Gastrocnemius medialis (tissue), 4 donors: ENCODE measurements around the gene APOD. TPM values are rescaled to one million over a fixed set of nuclear protein-coding genes. Genes with fewer than 3 reads are reported as not detected.

Experiments used
- ATAC-seq, 2 donors: fragments of 150-250 bp; one replicate each; pipeline ENCODE4 v1.9.1; 2016
- DNase-seq, 2 donors: peaks; one replicate each; pipeline ENCODE4 v3.0.0-alpha.2; 2019
- H3K27ac ChIP-seq, 4 donors: fragments of 200-600 bp; sonication (generic); 1 replicate in 1 of 4; 2 replicates in 3 of 4; pipeline ENCODE4 v1.5.1; 2016 to 2018; ENCODE audit warnings: mild to moderate bottlenecking in 2 of 4, moderate library complexity in 1 of 4
- H3K27me3 ChIP-seq, 3 donors: fragments of 200-600 bp; sonication (generic) in 2 of 3; 1 replicate in 1 of 3; 2 replicates in 2 of 3; pipeline versions ENCODE4 v1.5.1 to v1.6.0; 2016 to 2019; ENCODE audit warnings: mild to moderate bottlenecking in 1 of 3, moderate library complexity in 1 of 3
- H3K36me3 ChIP-seq, 2 donors: fragments of 200-600 bp; sonication (generic) in 1 of 2; one replicate each; pipeline ENCODE4 v1.5.1; 2017 to 2018
- H3K4me1 ChIP-seq, 2 donors: fragments of 200-600 bp; sonication (generic) in 1 of 2; one replicate each; pipeline ENCODE4 v1.5.1; 2016 to 2017; ENCODE audit warnings: mild to moderate bottlenecking in 2 of 2
- H3K4me3 ChIP-seq, 4 donors: fragments of 200-600 bp; sonication (generic) in 3 of 4; 1 replicate in 1 of 4; 2 replicates in 3 of 4; pipeline ENCODE4 v1.5.1; 2016 to 2019; ENCODE audit warnings: mild to moderate bottlenecking in 2 of 4
- H3K9me3 ChIP-seq, 3 donors: fragments of 200-600 bp; sonication (generic) in 2 of 3; 1 replicate in 1 of 3; 2 replicates in 2 of 3; pipeline ENCODE4 v1.5.1; 2016 to 2019
- CTCF ChIP-seq, 5 experiments: fragments of 450-650 bp in 3 of 5; fragments of 200-600 bp in 2 of 5; sonication (generic) in 2 of 5; IDR thresholded peaks in 4 of 5; conservative IDR thresholded peaks in 1 of 5; 1 replicate in 4 of 5; 2 replicates in 1 of 5; pipeline ENCODE4 v1.5.1; 2016 to 2019; ENCODE audit warnings: antibody characterized with exemption in 5 of 5, mild to moderate bottlenecking in 3 of 5, moderate library complexity in 3 of 5
- POLR2A ChIP-seq, 2 donors: fragments of 450-650 bp; IDR thresholded peaks; one replicate each; pipeline ENCODE4 v1.6.1; 2017; ENCODE audit warnings: antibody characterized with exemption in 2 of 2, mild to moderate bottlenecking in 2 of 2, moderate library complexity in 2 of 2
- in situ Hi-C, 4 donors: fragments of 200-750 bp; cut with MboI; loops; one replicate each; pipeline versions ENCODE4 v1.15.0 to v1.8.0; 2017; ENCODE audit warnings: low sequenced_read_pairs in 4 of 4
- intact Hi-C: fragments of 100-400 bp; cut with DNase I; formaldehyde crosslinking; loops from one replicate; pipeline ENCODE4 v1.15.1; 2023; ENCODE audit warnings: low total_unique reads
- total RNA-seq, 4 donors: library from RNA; depleted of rRNA; stranded (reverse); fragments of >200 nt; gene quantifications; one replicate each; pipeline versions ENCODE4 v1.1.0 to v1.2.3, GENCODE V29; 2016

The APOD gene
- total RNA-seq, 4 donors from 2014 or later: 602 to 801 (median 626) TPM

GRCh38 chr3:195550723-195551122 lies 33.0 kb downstream of the APOD start:
- in situ Hi-C loops (loop anchor here in 1 of 4 donors (25.0 kb wide), 1 partner anchor 287 kb away; no protein-coding TSS in a partner anchor), intact Hi-C loops (no loop called here)
- no peak overlapping the region for H3K27ac ChIP-seq
- ATAC-seq (no peak), DNase-seq (no peak)
- H3K27me3 ChIP-seq: no peaks in the 10 kb centered on the region
- TF ChIP-seq POLR2A (IDR thresholded peaks at IDR 0.05) (no peak), CTCF (IDR thresholded peaks at IDR 0.05 in 4 of 5, conservative IDR thresholded peaks at IDR 0.05 in 1 of 5) (no peak)
- no peaks in the 10 kb centered on the region for H3K36me3 ChIP-seq
- H3K4me1 ChIP-seq: peaks cover 19 to 23% of the 10 kb centered on the region in 2 donors
- H3K4me3 ChIP-seq: no peak overlapping the region
- no peaks in the 10 kb centered on the region for H3K9me3 ChIP-seq

- intact Hi-C loops (no loop called here), in situ Hi-C loops (loop anchor here in 2 of 4 donors (25.0 kb wide), 2 partner anchors 287 to 863 kb away; partner anchors contain the start of gene FAM43A (in 2 of the 2))
- Histone ChIP-seq H3K4me3 (no peak overlapping the region), H3K36me3 (no peaks in the 10 kb centered on the region), H3K27me3 (no peaks in the 10 kb centered on the region), H3K4me1 (peaks cover 19 to 25% of the 10 kb centered on the region in 2 donors), H3K27ac (no peak overlapping the region), H3K9me3 (no peaks in the 10 kb centered on the region)
- TF ChIP-seq CTCF (IDR thresholded peaks at IDR 0.05 in 4 of 5, conservative IDR thresholded peaks at IDR 0.05 in 1 of 5) (no peak), POLR2A (IDR thresholded peaks at IDR 0.05) (no peak)
- ATAC-seq: no peak
- no peak for DNase-seq
These were observed 33.7 kb downstream of the APOD start for GRCh38 chr3:195549931-195550519.

GRCh38 chr3:195548987-195549386 lies 34.8 kb downstream of the APOD start:
- Histone ChIP-seq H3K4me3 (no peak overlapping the region), H3K4me1 (peaks cover 21 to 30% of the 10 kb centered on the region in 2 donors), H3K36me3 (no peaks in the 10 kb centered on the region), H3K9me3 (no peaks in the 10 kb centered on the region), H3K27ac (no peak overlapping the region), H3K27me3 (no peaks in the 10 kb centered on the region)
- DNase-seq (no peak), ATAC-seq (no peak)
- in situ Hi-C loops (loop anchor here in 2 of 4 donors (25.0 kb wide), 1 partner anchor 862 kb away; the partner anchor contains the start of gene FAM43A (in 2 of the 2)), intact Hi-C loops (no loop called here)
- TF ChIP-seq CTCF (IDR thresholded peaks at IDR 0.05 in 4 of 5, conservative IDR thresholded peaks at IDR 0.05 in 1 of 5): no peak
- TF ChIP-seq POLR2A (IDR thresholded peaks at IDR 0.05): no peak

GRCh38 chr3:195548501-195548900 lies 35.2 kb downstream of the APOD start:
- in situ Hi-C loops: loop anchor here in 2 of 4 donors (25.0 kb wide), 1 partner anchor 861 kb away; the partner anchor contains the start of gene FAM43A (in 2 of the 2)
- Histone ChIP-seq H3K4me1 (peaks cover 26 to 34% of the 10 kb centered on the region in 2 donors), H3K27ac (no peak overlapping the region), H3K36me3 (no peaks in the 10 kb centered on the region), H3K9me3 (no peaks in the 10 kb centered on the region), H3K4me3 (no peak overlapping the region), H3K27me3 (no peaks in the 10 kb centered on the region)
- DNase-seq: no peak
- intact Hi-C loops: no loop called here
- no peak for ATAC-seq
- no peak for TF ChIP-seq CTCF (IDR thresholded peaks at IDR 0.05 in 4 of 5, conservative IDR thresholded peaks at IDR 0.05 in 1 of 5)
- TF ChIP-seq POLR2A (IDR thresholded peaks at IDR 0.05): no peak
